ENCODE results near the gene PHRF1.

PHRF1 gene

GRCh38 chr11:607971-608659 is 31.8 kb downstream of the PHRF1 start:
- no peak for TF ChIP-seq CTCF (IDR thresholded peaks at IDR 0.05; ENCODE audit: insufficient read depth, low read length, poor library complexity, severe bottlenecking)
- Histone ChIP-seq H3K36me3 (ENCODE audit: control insufficient read depth, insufficient read depth, low read length) (peaks cover 53% of the 10 kb centered on the region), H3K27me3 (replicated peaks; ENCODE audit: control insufficient read depth, insufficient read depth, low read length) (no peaks in the 10 kb centered on the region), H3K4me3 (replicated peaks; ENCODE audit: low read depth, low read length) (no peak overlapping the region)
- DNase-seq (ENCODE audit: extremely low read depth, insufficient read length) = no peak

- DNase-seq (ENCODE audit: extremely low read depth, insufficient read length) = no peak
- no peak for TF ChIP-seq CTCF (IDR thresholded peaks at IDR 0.05; ENCODE audit: insufficient read depth, low read length, poor library complexity, severe bottlenecking)
- no peaks in the 10 kb centered on the region for H3K27me3 ChIP-seq (replicated peaks; ENCODE audit: control insufficient read depth, insufficient read depth, low read length)
- no peak overlapping the region for H3K4me3 ChIP-seq (replicated peaks; ENCODE audit: low read depth, low read length)
- peaks cover 56% of the 10 kb centered on the region for H3K36me3 ChIP-seq (ENCODE audit: control insufficient read depth, insufficient read depth, low read length)
Measured at GRCh38 chr11:608791-609251, 32.6 kb downstream of the PHRF1 start.

GRCh38 chr11:609341-609811 is 33.1 kb downstream of the PHRF1 start:
- TF ChIP-seq CTCF (IDR thresholded peaks at IDR 0.05; ENCODE audit: insufficient read depth, low read length, poor library complexity, severe bottlenecking) = no peak
- Histone ChIP-seq H3K36me3 (ENCODE audit: control insufficient read depth, insufficient read depth, low read length) (peaks cover 57% of the 10 kb centered on the region), H3K27me3 (replicated peaks; ENCODE audit: control insufficient read depth, insufficient read depth, low read length) (no peaks in the 10 kb centered on the region)

GRCh38 chr11:610146-610801 is 34.0 kb downstream of the PHRF1 start:
- Histone ChIP-seq H3K4me3 (replicated peaks; ENCODE audit: low read depth, low read length) (no peak overlapping the region), H3K36me3 (ENCODE audit: control insufficient read depth, insufficient read depth, low read length) (peaks cover 57% of the 10 kb centered on the region), H3K27me3 (replicated peaks; ENCODE audit: control insufficient read depth, insufficient read depth, low read length) (no peaks in the 10 kb centered on the region)
- DNase-seq (ENCODE audit: extremely low read depth, insufficient read length) = no peak
- no peak for TF ChIP-seq CTCF (IDR thresholded peaks at IDR 0.05; ENCODE audit: insufficient read depth, low read length, poor library complexity, severe bottlenecking)

More at GRCh38 chr11:609341-609811, 33.1 kb downstream of the PHRF1 start:
- no peak overlapping the region for H3K4me3 ChIP-seq (replicated peaks; ENCODE audit: low read depth, low read length)
- DNase-seq (ENCODE audit: extremely low read depth, insufficient read length) = no peak

- DNase-seq (ENCODE audit: extremely low read depth, insufficient read length) = no peak
- Histone ChIP-seq H3K4me3 (replicated peaks; ENCODE audit: low read depth, low read length) (no peak overlapping the region), H3K36me3 (ENCODE audit: control insufficient read depth, insufficient read depth, low read length) (peaks cover 49% of the 10 kb centered on the region), H3K27me3 (replicated peaks; ENCODE audit: control insufficient read depth, insufficient read depth, low read length) (no peaks in the 10 kb centered on the region)
- TF ChIP-seq CTCF (IDR thresholded peaks at IDR 0.05; ENCODE audit: insufficient read depth, low read length, poor library complexity, severe bottlenecking) = no peak
Measured at GRCh38 chr11:611001-611996, 35.0 kb downstream of the PHRF1 start.
